ENCODE measurements around the gene NCBP2.

The NCBP2 gene

GRCh38 chr3:196931828-196932587, 10.3 kb downstream of the NCBP2 start:
- TF ChIP-seq CTCF (IDR thresholded peaks at IDR 0.05): no peak

DNA sequence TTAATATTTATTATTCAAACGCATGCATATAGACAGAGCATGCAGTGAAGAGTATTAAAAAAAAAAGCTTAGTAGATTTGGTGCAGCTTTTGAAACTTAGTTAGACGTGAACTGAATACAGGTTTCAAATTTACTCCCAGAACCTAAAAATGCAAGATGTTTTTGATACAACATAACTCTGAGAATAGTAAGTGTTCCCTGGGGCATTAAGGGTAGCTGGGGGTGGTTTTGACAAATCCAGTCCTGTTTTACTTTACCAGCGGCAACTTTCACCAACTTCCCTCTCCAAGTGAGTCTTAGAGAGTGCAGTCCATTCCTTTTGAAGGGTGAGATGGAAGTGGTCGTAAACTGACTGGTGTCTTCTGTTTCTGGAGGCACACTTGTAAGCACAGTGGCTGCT, 11.2 kb downstream of the NCBP2 start:
- no peak for TF ChIP-seq CTCF (IDR thresholded peaks at IDR 0.05)

DNA sequence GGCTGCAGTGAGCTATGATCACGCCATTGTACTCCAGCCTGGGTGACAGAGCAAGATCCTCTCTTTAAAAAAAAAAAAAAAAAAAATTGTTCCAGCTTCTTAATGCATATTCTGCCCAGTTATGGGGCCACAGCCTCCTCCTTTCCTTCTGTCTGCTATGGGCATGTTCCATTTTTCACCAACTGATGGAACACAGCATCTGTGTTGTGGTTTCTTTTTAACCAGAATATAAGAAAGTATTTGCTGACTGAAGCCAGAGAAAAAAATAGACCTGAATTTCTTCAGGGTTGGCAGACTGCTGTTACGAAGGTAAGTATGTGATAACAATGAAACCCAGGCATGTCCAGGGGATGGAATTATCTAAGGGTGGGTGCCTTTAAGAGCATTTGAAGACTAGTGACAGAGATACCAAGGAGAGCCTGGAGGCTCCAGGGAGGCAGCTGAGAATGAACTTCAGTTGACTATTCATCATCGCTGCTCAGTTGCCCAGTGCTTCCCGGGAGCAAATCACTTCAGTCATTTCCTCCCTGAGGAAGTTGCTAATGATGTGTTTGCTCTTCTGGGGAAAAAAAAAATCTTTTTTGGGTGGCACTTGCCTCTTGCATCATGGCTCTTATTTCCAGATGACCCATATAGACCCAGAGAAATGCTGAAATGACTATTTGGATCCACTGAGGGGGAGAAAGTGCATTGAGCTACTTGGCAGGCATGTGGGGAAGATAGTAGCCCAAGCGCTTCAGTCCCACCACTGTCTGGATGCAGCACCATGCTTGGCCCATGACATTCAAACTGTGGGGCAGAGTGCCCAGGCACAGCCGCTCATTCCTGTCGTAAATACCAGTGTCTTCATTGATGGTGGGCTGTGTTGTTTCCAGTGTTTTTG, 14.5 kb downstream of the NCBP2 start:
- no peak for TF ChIP-seq CTCF (IDR thresholded peaks at IDR 0.05)

DNA sequence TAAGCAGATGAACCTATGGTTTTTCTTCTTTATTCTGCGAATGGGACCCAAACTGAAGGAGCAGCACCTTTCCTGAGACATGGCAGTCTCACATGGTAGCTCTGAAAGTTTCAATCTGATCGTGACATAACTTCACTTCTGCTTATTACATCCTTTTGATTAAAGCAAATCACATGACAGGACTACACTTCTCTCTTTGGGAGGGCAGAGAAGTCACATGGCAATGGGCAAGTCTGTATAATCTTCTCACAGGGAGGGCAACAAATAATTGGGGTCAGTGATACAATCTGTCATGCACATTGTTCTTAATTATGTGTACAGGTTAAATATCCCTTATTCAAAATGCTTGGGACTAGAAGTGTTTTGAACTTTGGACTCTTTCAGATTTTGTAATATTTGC, 21.6 kb downstream of the NCBP2 start:
- no peak for TF ChIP-seq CTCF (IDR thresholded peaks at IDR 0.05)

DNA sequence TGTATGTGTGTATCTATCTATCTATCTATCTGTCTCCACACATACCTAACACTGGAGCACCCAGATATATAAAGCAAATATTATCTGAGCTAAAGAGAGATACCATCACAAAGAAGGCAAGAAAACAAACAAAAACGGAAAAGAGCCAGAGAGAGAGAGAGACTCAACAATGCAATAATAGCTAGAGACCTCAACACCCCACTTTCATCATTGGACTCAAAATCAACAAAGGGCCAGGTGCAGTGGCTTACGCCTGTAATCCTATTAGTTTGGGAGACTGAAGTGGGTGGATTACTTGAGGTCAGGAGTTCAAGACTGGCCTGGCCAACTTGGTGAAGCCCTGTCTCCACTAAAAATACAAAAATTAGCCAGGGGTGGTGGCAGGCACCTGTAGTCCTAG, 23.4 kb downstream of the NCBP2 start:
- TF ChIP-seq CTCF (IDR thresholded peaks at IDR 0.05): no peak

DNA sequence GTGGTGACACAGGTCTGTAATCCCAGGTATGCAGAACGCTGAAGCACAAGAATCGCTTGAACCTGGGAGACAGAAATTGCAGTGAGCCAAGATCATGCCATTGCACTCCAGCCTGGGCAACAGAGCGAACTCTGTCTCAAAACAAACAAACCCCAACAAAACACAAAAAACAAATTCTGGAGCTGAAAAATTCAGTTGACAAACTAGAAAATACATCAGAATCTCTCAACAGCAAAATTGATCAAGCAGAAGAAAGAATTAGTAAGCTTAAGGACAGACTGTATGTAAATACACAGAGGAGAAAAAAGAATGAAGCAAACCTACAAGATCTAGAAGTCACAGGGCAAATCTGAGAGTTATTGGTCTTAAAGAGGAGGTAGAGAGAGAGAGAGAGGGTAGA, 25.3 kb downstream of the NCBP2 start:
- TF ChIP-seq CTCF (IDR thresholded peaks at IDR 0.05): no peak

DNA sequence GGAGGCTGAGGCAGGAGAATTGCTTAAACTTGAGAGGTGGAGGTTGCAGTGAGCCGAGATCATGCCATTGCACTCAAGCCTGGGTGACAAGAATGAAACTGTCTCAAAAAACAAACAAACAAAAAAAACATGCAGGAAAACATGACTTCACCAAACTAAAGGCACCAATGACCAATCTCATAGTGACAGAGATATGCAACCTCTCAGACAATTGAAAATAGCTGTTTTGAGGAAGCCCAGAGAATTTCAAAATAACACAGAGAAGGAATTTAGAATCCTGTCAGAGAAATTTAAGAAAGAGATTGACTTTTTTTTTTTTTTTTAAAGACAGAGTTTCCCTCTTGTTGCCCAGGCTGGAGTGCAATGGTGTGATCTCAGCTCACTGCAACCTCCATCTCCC, 26.1 kb downstream of the NCBP2 start:
- TF ChIP-seq CTCF (IDR thresholded peaks at IDR 0.05): no peak
